ENCODE measurements around the gene SRSF11.
"Not testable (repeated sequence)": the region's sequence is repeated elsewhere in the genome, so short reads cannot be mapped to it uniquely, and the experiment has no call there.

Gene SRSF11

GRCh38 chr1:70196333-70196732 is 24.8 kb upstream of the SRSF11 start:
- H3K4me3 ChIP-seq: no peak overlapping the region
- H3K9me3 ChIP-seq (ENCODE audit: low read depth, low read length): no peaks in the 10 kb centered on the region
- H3K9ac ChIP-seq (ENCODE audit: insufficient read length): no peak overlapping the region
- no peak for DNase-seq (ENCODE audit: low read depth, low spot score)
- no peaks in the 10 kb centered on the region; the same call in 1 of the 2 replicates for H3K36me3 ChIP-seq (ENCODE audit: insufficient read depth, low read length)
- H3K27ac ChIP-seq: peak overlapping the region; percentile 26; the same call in 1 of the 2 replicates
- no peak for TF ChIP-seq POLR2AphosphoS5 (IDR thresholded peaks at IDR 0.05; ENCODE audit: borderline replicate concordance, low read depth, low read length)
- no peak for TF ChIP-seq FOXP2 (optimal IDR thresholded peaks at IDR 0.05; ENCODE audit: control extremely low read depth, extremely low read length, insufficient read depth)
- TF ChIP-seq EZH2 (IDR thresholded peaks at IDR 0.05): no peak

GRCh38 chr1:70200065-70200464 is 21.1 kb upstream of the SRSF11 start:
- no peak overlapping the region for H3K4me3 ChIP-seq
- TF ChIP-seq POLR2AphosphoS5 (IDR thresholded peaks at IDR 0.05; ENCODE audit: borderline replicate concordance, low read depth, low read length) (no peak), EZH2 (IDR thresholded peaks at IDR 0.05) (no peak), FOXP2 (optimal IDR thresholded peaks at IDR 0.05; ENCODE audit: control extremely low read depth, extremely low read length, insufficient read depth) (no peak)
- no peaks in the 10 kb centered on the region for H3K36me3 ChIP-seq (ENCODE audit: insufficient read depth, low read length)
- H3K9ac ChIP-seq (ENCODE audit: insufficient read length): no peak overlapping the region
- H3K9me3 ChIP-seq (ENCODE audit: low read depth, low read length): no peaks in the 10 kb centered on the region
- no peak for DNase-seq (ENCODE audit: low read depth, low spot score)
- H3K27ac ChIP-seq: no peak overlapping the region

- TF ChIP-seq EZH2 (IDR thresholded peaks at IDR 0.05) (no peak), POLR2AphosphoS5 (IDR thresholded peaks at IDR 0.05; ENCODE audit: borderline replicate concordance, low read depth, low read length) (no peak), FOXP2 (optimal IDR thresholded peaks at IDR 0.05; ENCODE audit: control extremely low read depth, extremely low read length, insufficient read depth) (no peak)
- no peak overlapping the region for H3K4me3 ChIP-seq
- H3K36me3 ChIP-seq (ENCODE audit: insufficient read depth, low read length): no peaks in the 10 kb centered on the region
- no peak overlapping the region for H3K9ac ChIP-seq (ENCODE audit: insufficient read length)
- no peak overlapping the region for H3K27ac ChIP-seq
- no peaks in the 10 kb centered on the region for H3K9me3 ChIP-seq (ENCODE audit: low read depth, low read length)
- no peak for DNase-seq (ENCODE audit: low read depth, low spot score)
Observed at GRCh38 chr1:70202173-70202758, 18.9 kb upstream of the SRSF11 start.

GRCh38 chr1:70204139-70204538 is 17.0 kb upstream of the SRSF11 start:
- no peak for TF ChIP-seq EZH2 (IDR thresholded peaks at IDR 0.05)
- no peak for DNase-seq (ENCODE audit: low read depth, low spot score)
- H3K4me3 ChIP-seq: peak overlapping the region; percentile 91
- no peaks in the 10 kb centered on the region for H3K9me3 ChIP-seq (ENCODE audit: low read depth, low read length)
- peak overlapping the region; percentile 92 for H3K9ac ChIP-seq (ENCODE audit: insufficient read length)
- no peak overlapping the region for H3K27ac ChIP-seq
- H3K36me3 ChIP-seq (ENCODE audit: insufficient read depth, low read length): peaks cover 14% of the 10 kb centered on the region

DNA sequence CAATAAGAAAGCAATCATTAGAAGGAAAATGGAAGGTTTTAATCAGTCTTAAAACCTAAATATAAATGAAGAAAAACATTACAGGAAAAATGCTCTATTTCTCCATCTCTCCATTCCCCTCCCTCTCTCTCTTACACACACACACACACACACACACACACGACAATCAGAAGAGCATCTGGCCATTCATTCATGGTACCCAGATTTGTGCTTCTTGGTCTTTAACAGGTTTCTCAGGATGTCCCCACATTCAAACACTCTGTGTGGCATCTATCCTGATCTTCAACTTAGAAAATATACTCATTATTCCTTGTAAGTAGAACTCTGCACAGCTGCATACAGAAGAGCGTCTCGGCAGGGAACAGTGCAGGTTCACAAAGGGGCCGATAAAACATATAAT is 16.6 kb upstream of the SRSF11 start:
- no peaks in the 10 kb centered on the region for H3K9me3 ChIP-seq (ENCODE audit: low read depth, low read length)
- peaks cover 15% of the 10 kb centered on the region for H3K36me3 ChIP-seq (ENCODE audit: insufficient read depth, low read length)
- no peak overlapping the region for H3K27ac ChIP-seq
- peak overlapping the region; percentile 92 for H3K9ac ChIP-seq (ENCODE audit: insufficient read length)
- H3K4me3 ChIP-seq: peak overlapping the region; percentile 91
- TF ChIP-seq FOXP2 (optimal IDR thresholded peaks at IDR 0.05; ENCODE audit: control extremely low read depth, extremely low read length, insufficient read depth): no peak
- no peak for TF ChIP-seq POLR2AphosphoS5 (IDR thresholded peaks at IDR 0.05; ENCODE audit: borderline replicate concordance, low read depth, low read length)
- TF ChIP-seq EZH2 (IDR thresholded peaks at IDR 0.05): no peak
- DNase-seq (ENCODE audit: low read depth, low spot score): no peak

DNA sequence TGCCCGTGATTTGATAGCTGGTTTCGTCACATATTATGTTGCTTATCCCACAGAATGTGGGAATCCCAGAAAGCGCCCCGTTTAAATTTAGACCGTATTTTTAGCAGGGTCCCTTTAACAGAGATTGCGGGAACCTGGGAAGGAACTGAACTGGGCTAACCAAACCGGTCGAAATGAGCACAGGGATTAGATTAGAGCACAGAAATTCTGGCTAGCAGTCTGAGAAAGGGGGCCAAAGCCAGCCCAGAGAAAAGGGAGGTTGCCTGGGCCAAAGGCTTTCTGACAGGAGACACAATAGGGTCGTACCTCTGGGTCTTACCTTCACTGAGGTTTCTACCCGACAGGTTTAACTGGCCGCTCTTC is 16.1 kb upstream of the SRSF11 start:
- TF ChIP-seq POLR2AphosphoS5 (IDR thresholded peaks at IDR 0.05; ENCODE audit: borderline replicate concordance, low read depth, low read length) (no peak), EZH2 (IDR thresholded peaks at IDR 0.05) (no peak), FOXP2 (optimal IDR thresholded peaks at IDR 0.05; ENCODE audit: control extremely low read depth, extremely low read length, insufficient read depth) (no peak)
- H3K4me3 ChIP-seq: peak overlapping the region; percentile 91
- DNase-seq (ENCODE audit: low read depth, low spot score): no peak
- H3K9me3 ChIP-seq (ENCODE audit: low read depth, low read length): no peaks in the 10 kb centered on the region
- peak overlapping the region; percentile 92 for H3K9ac ChIP-seq (ENCODE audit: insufficient read length)
- H3K36me3 ChIP-seq (ENCODE audit: insufficient read depth, low read length): peaks cover 17% of the 10 kb centered on the region
- peak overlapping the region; percentile 65 for H3K27ac ChIP-seq

- Histone ChIP-seq H3K9me3 (ENCODE audit: low read depth, low read length) (no peaks in the 10 kb centered on the region), H3K9ac (ENCODE audit: insufficient read length) (peak within 1 kb of the TSS; percentile 92), H3K36me3 (ENCODE audit: insufficient read depth, low read length) (peaks cover 22% of the 10 kb centered on the region), H3K27ac (peak within 1 kb of the TSS; percentile 82), H3K4me3 (peak within 1 kb of the TSS; percentile 91)
- TF ChIP-seq FOXP2 (optimal IDR thresholded peaks at IDR 0.05; ENCODE audit: control extremely low read depth, extremely low read length, insufficient read depth) (peak; percentile 80), POLR2AphosphoS5 (IDR thresholded peaks at IDR 0.05; ENCODE audit: borderline replicate concordance, low read depth, low read length) (peak; percentile 94), EZH2 (IDR thresholded peaks at IDR 0.05) (no peak)
- DNase-seq (ENCODE audit: low read depth, low spot score): peak; percentile 58
Observed at GRCh38 chr1:70205434-70206118, 15.6 kb upstream of the SRSF11 start, which contains the start of gene LRRC40. Gene LRRC40, minus strand, starts transcription at chr1:70205579. Its CDS starts 39 bp downstream, at chr1:70205540.

DNA sequence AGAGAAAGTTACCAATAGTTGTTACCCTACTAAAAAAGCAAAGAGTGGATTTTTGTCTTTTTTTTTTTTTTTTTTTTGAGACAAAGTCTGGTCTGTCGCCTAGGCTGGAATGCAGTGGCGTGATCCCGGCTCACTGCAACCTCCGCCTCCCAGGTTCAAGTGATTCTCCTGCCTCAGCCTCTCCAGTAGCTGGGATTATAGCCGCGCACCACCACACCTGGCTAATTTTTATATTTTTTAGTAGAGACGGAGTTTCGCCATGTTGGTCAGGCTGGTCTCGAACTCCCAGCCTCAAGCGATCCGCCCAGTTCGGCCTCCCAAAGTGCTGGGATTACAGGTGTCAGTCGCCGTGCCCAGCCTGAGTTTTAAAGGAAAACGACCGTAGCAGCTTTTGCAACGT is 14.3 kb upstream of the SRSF11 start:
- H3K36me3 ChIP-seq (ENCODE audit: insufficient read depth, low read length): peaks cover 26% of the 10 kb centered on the region
- H3K27ac ChIP-seq; H3K9me3 ChIP-seq (ENCODE audit: low read depth, low read length); DNase-seq (ENCODE audit: low read depth, low spot score): not testable (repeated sequence)
- H3K9ac ChIP-seq (ENCODE audit: insufficient read length): peak overlapping the region; percentile 92
- peak overlapping the region; percentile 91 for H3K4me3 ChIP-seq

DNA sequence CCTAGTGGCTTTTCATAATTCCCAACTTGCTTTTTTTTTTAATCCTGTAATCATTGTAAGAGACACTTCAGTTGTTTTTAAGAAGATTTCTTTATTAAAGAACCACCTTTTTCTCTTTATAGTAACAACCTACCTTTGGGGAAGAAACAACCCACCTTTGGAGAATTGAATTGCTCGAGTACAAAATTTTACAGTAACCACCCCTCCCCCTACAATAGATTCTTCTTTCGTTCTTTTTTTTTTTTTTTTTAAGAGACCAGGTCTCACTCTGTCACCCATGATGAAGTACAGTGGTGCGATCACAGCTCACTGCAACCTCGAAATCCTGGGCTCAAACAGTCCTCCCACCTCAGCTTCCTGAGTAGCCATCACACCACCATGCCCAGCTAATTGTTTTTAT is 13.7 kb upstream of the SRSF11 start:
- H3K9ac ChIP-seq (ENCODE audit: insufficient read length): peak overlapping the region; percentile 33

More for the DNA sequence above, 13.7 kb upstream of the SRSF11 start:
- DNase-seq (ENCODE audit: low read depth, low spot score): no peak
- Histone ChIP-seq H3K4me3 (peak overlapping the region; percentile 91), H3K27ac (no peak overlapping the region), H3K9me3 (ENCODE audit: low read depth, low read length) (no peaks in the 10 kb centered on the region), H3K36me3 (ENCODE audit: insufficient read depth, low read length) (peaks cover 30% of the 10 kb centered on the region)
- no peak for TF ChIP-seq POLR2AphosphoS5 (IDR thresholded peaks at IDR 0.05; ENCODE audit: borderline replicate concordance, low read depth, low read length)
- TF ChIP-seq EZH2 (IDR thresholded peaks at IDR 0.05): no peak
- TF ChIP-seq FOXP2 (optimal IDR thresholded peaks at IDR 0.05; ENCODE audit: control extremely low read depth, extremely low read length, insufficient read depth): no peak
